TTC549 (cell line): ENCODE data around the gene LIPE.
A peak's percentile ranks its signal among the peaks of the same experiment; 100 is the strongest.
"Not testable (repeated sequence)": the region's sequence is repeated elsewhere in the genome, so short reads cannot be mapped to it uniquely, and the experiment has no call there.

Experiments
- FAIRE-seq: peaks from 2 replicates; lab custom pipeline; 2012; peaks lifted over from hg19 to GRCh38; lab: Jason Lieb, UNC

Gene LIPE

GRCh38 chr19:42427313-42427712, at the start of gene LIPE:
LIPE (minus strand) TSS chr19:42427388; CDS start chr19:42427149, 239 bp downstream.
- no peak for FAIRE-seq

DNA sequence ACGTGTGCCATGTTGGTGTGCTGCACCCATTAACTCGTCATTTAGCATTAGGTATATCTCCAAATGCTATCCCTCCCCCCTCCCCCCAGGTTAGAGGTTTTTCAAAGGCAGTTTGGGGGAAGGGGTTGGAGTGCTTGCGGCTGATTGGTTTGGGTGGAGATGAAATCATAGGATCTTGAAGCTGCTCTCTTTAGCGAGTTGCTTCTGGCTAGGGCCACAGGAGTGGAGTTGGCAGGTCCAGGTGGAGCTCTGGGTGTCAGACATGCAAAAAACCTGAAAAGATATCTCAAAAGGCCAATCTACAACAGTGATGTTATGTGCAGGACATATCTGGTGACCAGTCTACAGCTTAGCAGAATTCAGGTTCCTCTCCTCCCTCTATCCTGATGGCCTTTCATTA, 48.2 kb upstream of the LIPE start:
- no peak for FAIRE-seq

GRCh38 chr19:42474743-42475142, 47.6 kb upstream of the LIPE start:
- no peak for FAIRE-seq

- FAIRE-seq = no peak
Measured at GRCh38 chr19:42473686-42474085, 46.5 kb upstream of the LIPE start.

GRCh38 chr19:42472402-42473147, 45.4 kb upstream of the LIPE start:
- no peak for FAIRE-seq

GRCh38 chr19:42471554-42472249, 44.5 kb upstream of the LIPE start:
- no peak for FAIRE-seq

DNA sequence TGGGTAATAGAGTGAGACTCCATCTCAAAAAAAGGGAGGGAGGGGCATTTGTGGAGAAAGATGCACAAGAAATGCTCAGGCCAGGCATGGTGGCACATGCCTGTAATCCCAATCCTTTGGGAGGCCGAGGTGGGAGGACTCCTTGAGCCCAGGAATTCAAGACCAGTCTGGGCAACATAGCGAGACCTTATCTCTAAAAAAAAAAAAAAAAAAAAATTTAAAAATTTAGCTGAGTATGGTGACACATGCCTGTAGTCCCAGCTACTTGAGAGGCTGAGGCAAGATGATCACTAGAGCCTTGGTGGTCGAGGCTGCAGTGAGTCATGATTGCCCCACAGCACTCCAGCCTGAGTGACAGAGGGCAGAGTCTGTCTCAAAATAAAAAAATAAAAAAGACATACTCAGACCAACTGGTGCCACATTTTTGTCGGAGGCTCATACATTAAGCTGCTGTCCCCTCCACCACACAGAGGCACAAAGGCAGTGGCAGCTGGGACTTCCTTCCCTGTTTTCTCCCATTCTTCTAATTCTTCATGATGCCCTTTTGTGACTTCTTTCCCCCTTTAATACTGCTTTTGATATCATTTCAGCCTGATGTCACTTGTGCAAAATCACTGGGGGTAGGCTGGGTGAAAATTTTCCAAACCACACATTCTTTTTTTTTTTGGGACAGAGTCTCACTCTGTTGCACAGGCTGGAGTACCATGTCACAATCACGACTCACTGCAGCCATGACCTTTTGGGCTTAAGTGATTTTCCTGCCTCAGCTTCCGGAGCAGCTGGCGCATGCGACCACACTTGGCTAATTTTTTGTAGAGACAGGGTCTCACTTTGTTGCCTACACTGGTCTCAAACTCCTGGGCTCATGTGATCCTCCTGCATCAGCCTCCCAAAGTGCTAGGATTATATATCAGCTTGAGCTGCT, 42.4 kb upstream of the LIPE start:
- no peak for FAIRE-seq

- FAIRE-seq = no peak
Measured at GRCh38 chr19:42468273-42468796, 41.1 kb upstream of the LIPE start.

DNA sequence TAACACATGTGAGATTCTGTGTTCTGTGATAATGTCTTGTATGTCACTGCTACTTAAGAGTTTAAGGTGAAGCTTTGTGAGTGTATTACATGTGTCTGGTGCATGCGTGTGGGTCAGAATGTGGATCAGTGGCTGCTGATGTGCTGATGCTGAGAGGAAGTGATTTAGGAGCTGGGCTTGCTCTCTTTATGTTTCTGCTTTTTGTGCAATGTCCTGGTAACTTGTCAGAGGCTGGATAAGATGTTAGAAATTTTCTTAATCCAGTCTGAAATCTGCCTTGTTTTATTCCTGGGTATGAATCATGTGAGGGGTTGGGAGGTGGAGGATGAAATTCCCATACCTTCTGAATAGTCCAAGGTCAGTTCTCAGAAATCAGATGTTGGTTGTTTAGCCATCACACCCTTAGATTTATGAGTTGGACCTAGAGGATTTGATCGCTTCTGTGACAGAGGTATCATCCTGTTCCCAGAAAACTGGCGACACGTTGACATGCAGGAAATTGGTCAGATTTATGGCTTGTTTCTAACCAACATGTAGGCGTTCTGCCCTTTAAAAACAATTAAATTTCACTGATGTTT, 40.1 kb upstream of the LIPE start:
- FAIRE-seq = no peak

GRCh38 chr19:42466521-42467182, 39.5 kb upstream of the LIPE start:
- no peak for FAIRE-seq

DNA sequence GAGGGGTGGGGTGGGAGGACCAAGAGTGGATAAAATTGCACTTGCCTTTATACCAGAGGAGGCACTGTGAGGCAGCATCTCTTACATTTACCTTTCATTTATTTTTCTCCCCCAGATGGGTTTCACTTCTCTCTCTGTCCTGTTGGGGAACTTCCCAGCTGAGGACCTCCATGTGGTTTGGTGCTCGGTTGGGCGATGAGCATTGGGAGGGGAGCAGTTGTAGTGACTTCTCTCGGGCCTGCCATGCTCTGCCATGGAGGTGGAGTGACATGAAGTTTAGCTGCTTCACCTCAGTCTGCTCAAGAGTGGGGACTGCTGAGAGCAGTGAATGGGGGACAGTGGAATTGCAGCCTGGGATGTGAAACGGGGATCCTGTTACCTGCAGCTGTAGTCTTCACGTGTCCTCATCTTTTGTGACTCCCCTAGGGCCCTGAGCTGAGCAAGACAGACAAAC, 38.7 kb upstream of the LIPE start:
- no peak for FAIRE-seq

- FAIRE-seq = no peak
Measured at GRCh38 chr19:42461700-42462324, 34.6 kb upstream of the LIPE start.

DNA sequence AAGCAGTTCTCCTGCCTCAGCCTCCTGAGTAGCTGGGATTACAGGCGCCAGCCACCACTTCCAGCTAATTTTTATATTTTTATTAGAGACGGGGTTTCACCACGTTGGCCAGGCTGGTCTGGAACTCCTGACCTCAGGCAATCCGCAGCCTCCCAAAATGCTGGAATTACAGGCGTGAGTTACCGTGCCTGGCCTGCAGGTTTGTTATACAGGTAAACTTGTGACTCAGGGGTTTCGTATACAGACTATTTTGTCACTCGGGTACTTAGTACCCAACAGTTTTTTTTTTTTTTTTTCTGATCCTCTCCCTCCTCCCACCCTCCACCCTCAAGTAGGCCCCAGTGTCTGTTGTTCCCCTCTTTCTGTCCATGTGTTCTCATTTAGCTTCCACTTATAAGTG, 34.0 kb upstream of the LIPE start:
- not testable (repeated sequence) for FAIRE-seq

GRCh38 chr19:42459926-42460325, 32.7 kb upstream of the LIPE start:
- FAIRE-seq = no peak

GRCh38 chr19:42455621-42456081, 28.5 kb upstream of the LIPE start:
- FAIRE-seq = no peak

DNA sequence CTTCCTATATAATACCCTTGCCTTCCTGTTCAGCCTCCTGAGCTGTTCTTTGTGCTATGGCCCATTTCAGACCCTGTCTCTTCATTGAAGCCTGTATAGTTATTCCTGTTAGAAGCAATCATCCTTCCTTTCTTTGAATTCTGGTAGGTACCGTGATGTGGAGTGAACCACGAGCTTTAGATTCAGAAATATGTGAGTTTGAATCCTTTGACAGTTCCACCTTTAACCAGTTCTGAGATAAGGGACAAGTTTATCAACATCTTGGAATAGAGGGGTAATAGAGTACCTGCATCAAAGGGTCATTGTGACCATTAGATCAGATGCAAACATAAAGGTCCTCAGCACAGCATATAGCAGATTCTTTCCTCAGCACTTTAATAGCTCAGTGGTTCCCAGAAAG, 27.9 kb upstream of the LIPE start:
- no peak for FAIRE-seq

- no peak for FAIRE-seq
Measured at GRCh38 chr19:42452590-42452989, 25.4 kb upstream of the LIPE start.

GRCh38 chr19:42450314-42450934, 23.2 kb upstream of the LIPE start:
- FAIRE-seq = peak; percentile 9

GRCh38 chr19:42448306-42448705, 21.1 kb upstream of the LIPE start:
- not testable (repeated sequence) for FAIRE-seq

GRCh38 chr19:42445948-42446347, 18.8 kb upstream of the LIPE start:
- no peak for FAIRE-seq
